Dedifferentiated amniotic fluid mesenchymal stem cell (primary cell): Measurements from ENCODE around the gene RNGTT.
"Not testable (repeated sequence)": the region's sequence is repeated elsewhere in the genome, so short reads cannot be mapped to it uniquely, and the experiment has no call there.

ENCODE experiments used
- DNase-seq: peaks from one replicate; pipeline ENCODE4 v3.0.0-alpha.2; 2016; ENCODE audit errors: extremely low spot score

RNGTT gene

DNA sequence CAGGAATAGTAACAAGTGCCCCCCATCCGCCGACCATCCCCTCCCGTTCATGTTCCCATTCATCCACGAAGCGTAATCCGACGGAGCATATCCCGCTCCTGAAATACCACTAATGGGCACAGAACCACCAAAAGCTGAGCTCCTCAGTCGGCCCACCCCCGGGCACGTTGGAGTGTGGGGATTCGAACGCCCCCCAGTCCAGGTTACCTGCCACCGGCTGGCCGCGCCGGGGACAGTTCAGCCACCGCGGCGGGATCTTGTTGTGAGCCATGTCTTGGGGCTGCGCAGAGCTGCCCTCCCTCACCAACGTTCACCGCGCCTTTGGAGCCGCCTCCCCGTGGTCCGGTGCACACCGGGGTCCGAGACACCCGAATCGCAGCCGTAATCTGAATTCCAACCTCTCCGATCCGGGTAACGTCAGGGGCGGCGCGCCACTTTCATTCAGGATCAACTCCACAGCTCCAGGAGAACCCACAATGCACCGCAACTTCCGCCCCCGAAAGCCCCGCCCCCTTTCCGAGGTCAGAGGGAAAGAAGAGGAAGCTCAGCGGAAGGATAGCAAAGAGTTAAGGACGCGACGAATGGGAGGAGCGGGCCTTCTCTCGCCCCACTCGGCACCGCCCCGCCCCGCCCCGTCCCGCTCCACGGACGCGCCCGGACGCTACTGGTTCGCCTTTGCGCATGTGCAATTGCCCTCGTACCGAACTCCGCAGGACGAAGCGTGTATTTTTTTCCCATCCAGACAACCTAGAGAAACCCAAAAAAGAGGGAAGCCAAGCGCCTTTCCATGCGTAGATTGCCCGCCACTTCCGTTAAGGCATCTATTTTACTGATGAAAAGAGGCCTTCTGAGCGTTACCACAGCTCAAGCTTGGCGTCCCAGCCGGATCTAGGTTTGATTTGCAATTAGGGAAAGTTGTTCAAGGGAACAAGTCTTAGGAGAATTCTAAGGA lies at the start of gene RNGTT:
TSS of gene RNGTT (minus strand) at position 480 of the 952 bp plus-strand sequence. CDS start at position 271, 209 bp downstream.
- peak; percentile 98 for DNase-seq

DNA sequence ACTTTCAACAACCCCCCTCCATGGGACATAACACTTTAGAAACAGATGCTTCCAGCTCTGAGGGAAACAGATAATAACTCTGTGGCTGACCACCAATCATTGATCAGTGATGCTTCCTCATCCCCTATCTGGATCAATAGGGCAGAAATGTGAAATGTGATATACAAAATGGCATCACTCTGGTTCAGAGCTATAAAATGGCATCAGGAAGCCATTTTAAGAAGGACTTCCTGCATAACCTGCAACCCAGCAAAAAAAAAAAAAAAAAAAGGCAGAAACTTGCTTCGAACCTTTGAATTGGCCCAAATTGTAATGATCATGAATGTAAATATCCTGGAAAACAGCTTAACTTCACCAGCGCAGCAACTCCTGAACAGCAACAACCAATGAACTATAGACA lies 48.0 kb upstream of the RNGTT start:
- DNase-seq = no peak

DNA sequence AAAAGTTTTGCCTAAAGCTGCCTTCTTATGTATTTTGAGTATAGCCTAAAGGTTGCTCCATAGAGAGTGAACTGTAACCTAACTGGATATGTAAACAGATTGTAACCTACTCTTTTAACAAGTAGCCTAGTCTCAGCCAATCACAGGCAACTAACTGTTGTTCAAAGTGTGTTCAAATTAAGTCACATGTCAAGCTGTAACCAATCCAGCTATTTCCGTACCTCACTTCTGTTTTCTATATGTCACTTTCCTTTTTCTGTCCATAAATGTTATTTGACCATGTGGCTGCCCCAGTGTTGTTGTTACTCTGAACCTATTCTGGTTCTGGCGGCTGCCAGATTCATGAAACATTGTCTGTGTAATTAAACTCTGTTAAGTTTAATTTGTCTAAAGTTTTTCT lies 47.4 kb upstream of the RNGTT start:
- no peak for DNase-seq

DNA sequence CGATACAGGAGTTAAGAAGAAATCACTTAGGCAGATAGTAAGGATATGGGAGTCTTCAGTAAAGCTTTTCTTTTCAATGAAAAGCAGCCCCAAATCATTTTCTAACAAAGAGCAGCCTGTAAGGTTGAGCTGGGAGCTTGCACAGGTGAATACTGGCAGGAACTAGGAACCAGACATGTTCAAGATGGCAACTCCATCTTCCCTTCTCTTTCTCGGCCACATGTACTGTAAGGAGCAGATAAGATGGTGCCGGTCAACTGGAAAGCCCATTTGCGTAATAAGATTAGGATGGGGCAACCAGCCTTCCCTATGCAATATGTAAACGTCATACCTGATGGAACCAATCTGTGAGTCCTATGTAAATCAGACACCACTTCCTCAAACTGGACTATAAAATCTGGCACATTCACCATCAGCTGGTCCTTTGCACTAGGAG lies 46.2 kb upstream of the RNGTT start:
- DNase-seq = no peak

DNA sequence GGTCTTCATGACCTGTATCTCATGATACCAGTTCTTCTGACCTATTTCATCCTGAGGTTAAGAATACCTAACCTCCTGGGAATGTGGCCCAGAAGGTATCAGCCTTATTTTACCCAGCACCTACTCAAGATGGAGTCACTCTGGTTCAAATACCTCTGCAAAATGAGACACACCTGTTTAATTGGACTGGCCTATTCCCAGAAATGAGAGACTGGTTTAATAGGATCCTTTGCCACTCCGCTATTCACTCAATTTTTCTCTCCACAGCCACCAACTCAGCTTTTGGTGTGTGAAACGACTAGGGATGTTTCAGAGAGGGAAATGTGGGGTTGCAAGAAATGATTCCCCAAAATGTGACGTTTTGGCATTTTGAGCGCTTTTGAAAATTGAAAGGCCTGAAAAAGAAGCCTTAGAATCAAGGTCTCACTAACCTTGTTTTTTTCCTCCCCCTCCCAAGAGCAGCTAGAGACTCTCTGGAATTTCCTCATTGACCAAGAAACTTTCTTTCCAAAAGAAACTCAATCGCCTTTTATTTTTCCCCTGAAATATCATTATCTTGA lies 45.5 kb upstream of the RNGTT start:
- no peak for DNase-seq

DNA sequence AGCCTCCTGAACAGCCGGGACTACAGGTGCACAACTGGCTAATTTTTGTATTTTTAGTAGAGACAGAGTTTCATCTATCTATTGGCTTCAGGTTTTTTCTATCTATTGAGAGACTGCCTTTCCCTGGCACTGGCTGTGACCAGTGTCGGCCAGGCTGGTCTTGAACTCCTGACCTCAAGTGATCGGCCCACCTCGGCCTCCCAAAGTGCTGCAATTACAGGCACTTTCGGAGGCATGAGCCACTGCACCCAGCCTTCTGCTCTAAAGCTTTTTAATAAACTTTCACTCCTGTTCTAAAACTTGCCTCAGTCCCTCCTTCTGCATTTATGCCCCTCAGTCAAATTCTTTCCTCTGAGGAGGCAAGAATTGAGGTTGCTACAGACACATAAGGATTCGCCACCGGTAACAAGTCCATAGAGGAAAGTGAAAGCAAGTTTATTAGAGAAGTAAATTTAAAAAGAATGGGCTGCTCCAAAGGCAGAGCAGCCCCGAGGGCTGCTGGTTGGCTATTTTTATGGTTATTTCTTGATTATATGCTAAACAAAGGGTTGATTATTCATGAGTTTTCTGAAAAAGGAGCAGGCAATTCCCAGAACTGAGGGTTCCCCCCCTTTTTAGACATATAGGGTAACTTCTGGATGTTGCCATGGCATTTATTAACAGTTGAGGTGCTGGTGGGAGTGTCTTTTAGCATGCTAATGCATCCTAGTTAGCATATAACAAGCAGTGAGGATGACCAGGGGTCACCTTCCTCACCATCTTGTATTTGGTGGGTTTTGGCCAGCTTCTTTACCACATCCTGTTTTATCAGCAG lies 44.8 kb upstream of the RNGTT start:
- DNase-seq = no peak

DNA sequence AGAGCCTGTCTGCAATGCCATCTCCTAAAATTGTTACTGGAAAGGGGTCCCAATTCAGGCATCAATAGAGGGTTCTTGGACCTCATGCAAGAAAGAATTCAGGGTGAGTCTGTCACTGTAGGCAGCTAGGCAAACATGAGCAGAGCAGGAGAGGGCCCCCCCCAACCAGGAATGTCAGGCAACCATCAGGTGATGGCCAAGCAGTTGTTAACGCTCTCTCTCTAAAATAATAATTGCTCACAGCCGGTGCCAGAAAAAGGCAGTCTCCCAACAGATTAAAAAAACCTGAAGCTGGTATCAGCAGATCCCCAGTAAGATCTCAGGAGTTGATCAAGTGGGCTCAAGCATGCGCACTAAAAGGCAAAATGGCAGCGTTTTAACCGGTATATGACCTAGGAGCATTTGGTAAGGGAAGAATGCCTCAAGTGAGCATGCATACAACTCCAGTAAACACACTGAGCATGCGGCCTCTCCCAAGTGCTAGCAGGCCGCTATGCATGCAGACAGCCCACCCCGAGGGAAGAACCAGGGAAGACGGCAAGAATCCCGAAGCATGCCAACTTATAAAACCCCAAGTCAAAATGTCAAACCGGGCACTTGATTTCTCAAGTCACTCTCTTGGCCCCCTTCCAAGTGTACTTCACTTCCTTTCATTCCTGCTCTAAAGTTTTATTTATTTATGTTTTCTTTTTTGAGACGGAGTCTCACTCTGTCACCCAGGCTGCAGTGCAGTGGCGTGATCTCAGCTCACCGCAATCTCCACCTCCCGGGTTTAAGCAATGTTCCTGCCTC lies 44.0 kb upstream of the RNGTT start:
- DNase-seq = no peak

DNA sequence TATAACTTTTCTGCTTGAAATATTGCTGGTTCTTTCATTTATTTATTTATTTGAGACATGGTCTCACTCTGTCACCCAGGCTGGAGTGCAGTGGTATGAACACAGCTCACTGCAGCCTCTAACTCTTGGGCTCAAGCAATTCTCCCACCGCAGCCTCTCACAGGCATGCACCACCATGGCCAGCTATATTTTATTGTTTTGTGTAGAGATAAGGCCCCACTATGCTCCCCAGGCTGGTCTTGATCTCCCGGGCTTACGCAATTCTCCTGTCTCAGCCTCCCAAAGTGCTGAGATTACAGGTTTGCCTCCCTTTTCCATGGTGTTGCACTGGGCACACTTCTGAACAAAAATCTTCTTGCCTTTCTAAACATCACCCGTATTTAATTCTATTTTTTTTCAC lies 39.1 kb upstream of the RNGTT start:
- no peak for DNase-seq

DNA sequence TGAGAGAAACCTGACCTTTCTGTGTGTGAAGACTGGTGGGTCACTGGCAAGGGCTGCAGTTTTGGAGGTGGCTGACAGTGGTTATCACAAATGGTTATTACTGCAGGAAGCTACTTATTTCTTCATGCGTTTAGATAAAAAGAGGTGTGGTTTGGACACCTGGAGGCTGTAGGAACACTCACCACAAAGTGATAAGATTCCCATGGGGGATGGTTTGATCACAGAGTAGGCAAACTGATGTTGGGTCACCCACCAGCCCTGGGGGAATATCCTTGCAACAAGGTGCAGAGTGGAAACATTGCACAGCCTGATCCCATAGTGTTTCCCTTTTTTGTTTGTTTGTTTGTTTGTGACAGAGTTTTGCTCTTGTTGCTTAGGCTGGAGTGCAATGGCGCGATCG lies 33.9 kb upstream of the RNGTT start:
- no peak for DNase-seq

DNA sequence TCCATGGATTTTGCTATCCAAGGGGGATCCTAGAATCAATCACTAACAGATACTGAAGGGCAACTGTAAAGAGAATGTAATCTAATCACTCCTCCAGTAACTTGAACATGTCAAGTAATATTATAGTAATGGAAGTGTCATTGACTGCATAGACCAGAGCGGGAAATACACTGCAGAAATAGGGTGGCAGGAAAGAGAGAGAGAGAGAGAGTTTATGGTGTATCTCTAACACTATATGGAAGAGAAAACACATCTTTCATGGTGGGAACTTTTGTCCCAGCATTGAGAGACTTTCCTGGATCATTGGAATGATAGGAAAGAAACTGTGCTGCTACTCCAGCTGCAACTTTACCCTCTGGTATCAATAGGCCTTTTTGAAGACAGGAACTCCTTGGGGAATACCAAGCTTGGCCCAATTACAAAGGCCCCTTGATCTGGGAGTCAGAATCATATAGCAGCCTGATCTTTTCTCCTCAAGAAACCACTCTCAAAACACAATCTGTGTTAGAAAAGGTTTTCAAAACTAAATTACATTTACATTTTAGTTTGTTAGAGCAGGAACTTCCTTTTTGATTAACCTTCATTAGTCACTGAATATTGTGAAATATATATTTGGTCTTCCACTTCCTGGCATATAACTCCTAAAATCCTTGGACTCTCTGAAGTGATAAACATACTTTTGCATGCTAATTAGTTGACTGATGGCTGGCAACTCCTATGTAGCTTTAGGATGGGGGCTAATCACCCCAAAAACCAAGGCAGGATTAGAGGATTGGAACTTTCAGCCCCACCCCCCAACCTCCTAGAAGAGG lies 29.5 kb upstream of the RNGTT start:
- no peak for DNase-seq

DNA sequence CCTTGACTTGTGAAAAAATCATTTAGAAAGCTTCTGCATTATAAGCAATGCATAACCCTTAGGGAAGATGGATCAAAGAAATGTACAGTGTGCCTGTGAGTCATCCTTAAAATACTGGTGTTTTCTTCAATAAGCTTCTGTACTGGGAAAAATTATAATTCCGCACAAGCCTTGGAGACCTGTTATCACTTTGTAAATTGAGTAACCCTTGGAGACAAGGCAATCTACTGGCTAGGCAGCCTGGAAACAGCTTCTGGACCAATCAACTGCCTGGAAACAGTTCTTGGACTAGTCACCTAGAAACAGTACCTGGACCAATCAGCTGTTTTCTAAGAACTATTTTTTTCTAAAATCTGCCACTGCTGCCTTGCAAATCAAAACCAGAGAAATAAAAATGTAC lies 25.8 kb upstream of the RNGTT start:
- DNase-seq = no peak

DNA sequence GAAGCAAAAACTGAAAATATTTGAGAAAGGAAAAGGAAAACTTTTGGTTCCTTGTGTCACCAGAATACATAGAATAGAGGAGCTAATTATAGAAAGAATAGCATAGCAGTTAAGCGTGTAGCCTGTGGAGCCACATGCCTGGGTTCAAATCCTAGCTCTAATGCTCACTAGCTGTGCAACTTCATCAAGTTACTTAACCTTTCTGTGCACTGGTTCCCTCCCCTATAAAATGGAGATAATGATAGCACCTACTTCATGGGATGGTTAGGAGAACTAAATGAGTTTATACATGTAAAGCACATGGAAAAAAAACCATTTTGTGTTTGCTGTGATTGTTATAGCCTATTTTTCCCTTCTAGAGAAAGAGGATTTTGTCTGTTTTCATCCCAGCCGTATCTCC lies 24.5 kb upstream of the RNGTT start:
- no peak for DNase-seq

DNA sequence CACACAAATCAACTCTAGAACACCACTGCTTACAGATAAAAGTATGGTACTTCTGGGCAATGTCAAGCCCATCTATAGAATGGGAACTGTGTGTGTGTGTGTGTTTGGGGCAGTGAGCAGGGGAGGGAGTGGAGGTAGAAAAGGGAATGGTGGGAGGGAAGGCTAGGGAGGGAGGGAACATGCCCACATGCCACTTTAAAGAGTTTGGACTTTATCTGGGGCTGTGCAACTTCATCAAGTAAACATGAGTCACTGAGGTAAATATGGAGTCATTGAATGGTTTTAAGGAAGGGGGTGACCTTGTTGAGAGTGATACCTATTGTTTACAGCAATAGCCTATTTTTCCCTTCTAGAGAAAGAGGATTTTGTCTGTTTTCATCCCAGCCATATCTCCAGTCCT lies 22.5 kb upstream of the RNGTT start:
- no peak for DNase-seq

DNA sequence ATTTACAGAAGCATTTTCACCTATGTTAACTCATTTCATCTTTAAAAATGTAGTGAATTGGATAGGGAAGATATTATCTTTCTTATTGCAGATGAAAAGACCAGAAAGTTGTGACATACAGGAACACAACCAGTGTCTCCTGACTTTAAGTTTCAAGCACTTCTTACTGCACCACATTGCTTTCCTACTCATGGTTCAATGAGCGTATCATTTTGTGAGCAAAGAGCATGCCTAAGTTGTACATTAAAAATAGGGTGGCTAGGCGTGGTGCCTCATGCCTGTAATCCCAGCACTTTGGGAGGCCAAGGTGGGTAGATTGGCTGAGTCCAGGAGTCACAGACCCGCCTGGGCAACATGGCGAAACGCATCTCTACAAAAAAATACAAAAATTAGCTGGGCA lies 21.2 kb upstream of the RNGTT start:
- DNase-seq = no peak

DNA sequence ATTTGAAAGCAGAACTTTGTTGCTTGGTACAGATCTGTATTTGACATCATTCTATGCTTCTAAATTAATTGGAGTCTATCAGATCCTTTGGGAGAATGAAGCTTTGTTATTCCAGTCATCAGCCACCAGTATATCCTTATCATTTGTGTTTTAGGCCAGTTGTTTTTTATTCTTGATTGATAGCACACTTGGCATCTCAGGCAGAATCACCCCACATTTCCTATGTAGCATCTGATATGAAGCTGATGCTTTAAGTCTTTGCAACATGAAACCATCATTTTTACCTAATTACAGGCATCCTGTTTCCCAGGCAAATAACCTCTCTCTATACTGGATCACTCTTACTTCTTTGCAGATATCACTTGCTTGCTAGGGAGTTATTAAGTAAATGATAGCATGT lies 20.7 kb upstream of the RNGTT start:
- DNase-seq = no peak

DNA sequence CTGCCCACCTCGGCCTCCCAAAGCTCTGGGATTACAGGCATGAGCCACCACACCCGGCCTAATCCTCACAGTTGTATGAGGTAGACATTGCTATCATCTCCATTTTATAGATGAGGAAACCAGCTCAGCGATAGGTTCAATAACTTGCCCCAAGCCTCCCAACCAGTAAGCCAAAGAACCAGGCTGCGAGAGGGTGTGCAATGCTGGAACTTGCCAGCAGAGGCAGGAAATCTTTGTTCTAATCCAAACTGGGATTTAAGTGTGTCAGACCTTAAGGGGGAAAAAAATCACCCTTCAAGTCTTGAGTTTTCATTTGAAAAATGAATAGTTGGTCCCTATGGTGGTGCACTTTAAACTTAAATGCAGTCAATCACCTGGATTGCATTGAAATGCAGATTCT lies 20.1 kb upstream of the RNGTT start:
- peak; percentile 42 for DNase-seq

DNA sequence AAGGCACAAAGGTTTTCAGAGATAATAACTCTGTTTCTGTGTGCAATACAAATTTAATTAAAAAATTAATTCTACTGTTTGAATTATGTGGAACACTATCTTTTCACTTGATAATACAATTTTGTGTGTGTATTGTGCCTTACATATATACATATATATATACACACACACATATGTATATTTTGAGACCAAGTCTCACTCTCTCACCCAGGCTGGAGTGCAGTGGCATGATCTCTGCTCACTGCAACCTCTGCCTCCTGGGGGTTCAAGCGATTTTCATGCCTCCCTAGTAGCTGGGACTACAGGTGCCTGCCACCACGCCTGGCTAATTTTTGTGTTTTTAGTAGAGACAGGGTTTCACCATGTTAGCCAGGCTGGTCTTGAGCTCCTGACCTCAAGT lies 19.7 kb upstream of the RNGTT start:
- not testable (repeated sequence) for DNase-seq

DNA sequence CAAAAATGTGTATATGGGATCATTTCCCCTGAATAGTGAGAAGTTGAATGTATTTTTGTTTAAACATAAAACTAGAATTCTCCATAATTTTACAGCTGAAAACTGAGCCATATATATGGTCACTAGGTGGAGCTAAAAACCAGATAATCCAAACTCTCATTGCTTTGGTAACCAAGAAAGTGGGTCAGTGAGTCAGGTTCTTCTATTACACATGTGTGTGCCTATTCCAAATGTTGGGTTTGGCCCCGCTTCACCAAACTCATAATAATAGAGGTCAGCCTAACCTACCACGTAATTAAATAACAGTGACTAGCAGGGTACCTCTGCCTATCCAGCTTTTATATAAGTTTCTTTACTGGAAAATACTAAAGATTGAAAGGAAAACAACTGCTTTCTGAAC lies 19.3 kb upstream of the RNGTT start:
- DNase-seq = peak; percentile 82

DNA sequence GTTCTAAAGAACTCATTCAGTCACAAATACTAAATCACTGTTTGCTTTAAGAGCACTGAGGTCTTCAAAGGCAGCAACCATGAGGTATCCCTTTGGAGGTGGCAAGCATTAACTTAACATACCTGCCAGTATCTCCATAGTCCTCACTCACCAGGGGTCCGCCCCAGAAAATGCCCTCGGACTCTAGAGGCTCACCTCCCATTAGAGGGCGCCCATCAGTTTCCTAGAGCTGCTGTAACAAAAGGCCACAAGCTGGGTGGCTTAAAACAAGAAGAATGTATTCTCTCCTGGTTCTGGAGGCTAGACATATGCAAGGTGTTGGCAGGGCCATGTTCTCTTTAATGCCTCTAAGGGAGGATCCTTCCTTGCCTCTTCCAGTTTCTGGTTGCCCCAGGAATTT lies 12.0 kb upstream of the RNGTT start:
- no peak for DNase-seq

DNA sequence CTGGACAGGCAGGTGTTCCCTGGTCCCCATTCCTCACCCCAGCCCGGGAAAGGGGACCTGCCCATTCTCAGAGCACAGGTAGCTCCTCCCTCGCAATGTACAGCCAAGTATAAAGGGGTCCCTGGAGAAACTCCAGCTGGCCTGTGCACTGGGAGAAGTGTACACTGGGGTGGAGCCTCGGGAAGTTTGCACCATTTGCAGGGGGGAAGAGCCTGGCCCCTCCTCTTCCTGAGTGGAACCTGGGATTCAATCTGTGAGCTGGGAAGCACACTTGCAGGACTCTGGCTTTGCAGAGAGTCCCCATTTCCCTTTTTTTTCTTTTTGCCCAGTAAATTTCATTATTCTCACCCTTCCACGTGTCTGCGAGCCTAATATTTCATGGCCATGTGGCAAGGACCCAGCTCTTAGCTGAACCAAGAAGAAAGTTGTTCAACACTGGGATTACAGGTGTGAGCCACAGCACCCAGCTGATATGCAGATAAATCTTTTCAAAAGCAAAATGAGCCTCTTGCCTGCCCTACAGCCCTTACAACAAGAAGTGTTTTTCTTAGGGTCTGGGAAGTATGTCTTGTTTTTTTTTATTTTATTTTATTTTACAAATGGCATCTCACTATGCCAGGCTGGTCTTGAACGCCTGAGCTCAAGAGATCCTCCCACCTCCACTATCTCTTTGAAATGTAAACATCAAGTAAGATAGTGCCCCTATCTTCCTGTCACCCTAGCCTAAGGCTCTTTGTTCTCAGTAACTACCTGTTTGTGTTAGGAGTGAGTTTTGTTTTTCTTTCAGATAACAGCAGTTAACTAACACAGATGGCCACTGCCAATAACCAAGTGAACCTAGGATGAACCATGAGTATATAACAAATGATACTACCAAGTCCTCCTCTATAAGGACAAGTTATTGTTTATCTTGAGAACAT lies 9.3 kb upstream of the RNGTT start:
- DNase-seq = no peak
